Immature natural killer cell (primary cell): ENCODE measurements around the gene IMMP2L. TPM values are rescaled to one million over a fixed set of nuclear protein-coding genes. Genes with fewer than 3 reads are reported as not detected.

ENCODE experiments used
- DNase-seq, 3 donors: peaks; one replicate each; pipeline ENCODE4 v3.0.0; 2022; ENCODE audit warnings: mixed read lengths in 1 of 3
- H3K27ac Mint-ChIP-seq, 6 donors: one replicate each; pipeline ENCODE4 v1.8.0; 2020; ENCODE audit warnings: mixed read lengths in 6 of 6, mild to moderate bottlenecking in 5 of 6, inconsistent platforms in 4 of 6, moderate library complexity in 3 of 6
- H3K27me3 Mint-ChIP-seq, 3 donors: one replicate each; pipeline ENCODE4 v1.8.0; 2020 to 2021; ENCODE audit warnings: low read depth in 3 of 3, mild to moderate bottlenecking in 3 of 3, mixed read lengths in 3 of 3, moderate library complexity in 3 of 3, inconsistent platforms in 1 of 3
- H3K36me3 Mint-ChIP-seq, 3 donors: one replicate each; pipeline ENCODE4 v1.8.0; 2020; ENCODE audit warnings: mixed read lengths in 3 of 3, inconsistent platforms in 2 of 3, mild to moderate bottlenecking in 2 of 3
- H3K4me1 Mint-ChIP-seq, 2 donors: one replicate each; pipeline ENCODE4 v1.8.0; 2020; ENCODE audit warnings: inconsistent platforms in 2 of 2, mild to moderate bottlenecking in 2 of 2, mixed read lengths in 2 of 2, moderate library complexity in 1 of 2
- H3K4me3 Mint-ChIP-seq, 5 donors: one replicate each; pipeline ENCODE4 v1.8.0; 2020; ENCODE audit warnings: mild to moderate bottlenecking in 5 of 5, mixed read lengths in 5 of 5, inconsistent platforms in 3 of 5, moderate library complexity in 3 of 5
- H3K9me3 Mint-ChIP-seq, 6 donors: one replicate each; pipeline ENCODE4 v1.8.0; 2020; ENCODE audit warnings: mild to moderate bottlenecking in 6 of 6, mixed read lengths in 6 of 6, inconsistent platforms in 4 of 6, moderate library complexity in 3 of 6
- polyA plus RNA-seq, 3 donors: library from polyadenylated mRNA; unstranded; fragments of 300-500 nt; fragmentation: Illumina TruSeq; gene quantifications; one replicate each; pipeline ENCODE4 v1.2.3, GENCODE V29; 2021

IMMP2L gene
- polyA plus RNA-seq, 3 donors from 2014 or later: 17.0 to 20.7 TPM; not detected in 1

DNA sequence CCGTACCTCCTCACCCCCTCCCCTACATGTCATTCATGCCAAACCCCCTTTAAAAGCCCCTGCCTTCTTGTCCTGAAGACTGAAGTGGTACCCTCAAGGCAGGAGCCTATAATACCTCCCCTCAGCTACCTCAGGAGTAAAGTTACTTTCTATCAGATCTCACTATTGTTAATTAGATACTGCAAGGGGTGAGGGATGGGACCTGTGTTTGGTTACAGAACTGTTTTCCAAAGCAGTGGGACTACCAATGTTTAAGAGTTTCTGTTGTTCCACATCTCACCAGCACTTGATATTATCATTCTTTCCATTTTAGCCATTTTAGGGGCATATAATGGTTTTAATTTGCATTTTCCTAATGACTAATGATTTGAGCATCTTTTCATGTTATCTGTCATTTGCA lies 668.2 kb downstream of the IMMP2L start:
- Mint-ChIP-seq H3K27ac (no peak overlapping the region), H3K4me3 (no peak overlapping the region), H3K4me1 (no peaks in the 10 kb centered on the region), H3K27me3 (no peaks in the 10 kb centered on the region), H3K36me3 (no peaks in the 10 kb centered on the region), H3K9me3 (peaks cover 2 to 42% (median 10%) of the 10 kb centered on the region in 6 donors)
- DNase-seq: no peak

DNA sequence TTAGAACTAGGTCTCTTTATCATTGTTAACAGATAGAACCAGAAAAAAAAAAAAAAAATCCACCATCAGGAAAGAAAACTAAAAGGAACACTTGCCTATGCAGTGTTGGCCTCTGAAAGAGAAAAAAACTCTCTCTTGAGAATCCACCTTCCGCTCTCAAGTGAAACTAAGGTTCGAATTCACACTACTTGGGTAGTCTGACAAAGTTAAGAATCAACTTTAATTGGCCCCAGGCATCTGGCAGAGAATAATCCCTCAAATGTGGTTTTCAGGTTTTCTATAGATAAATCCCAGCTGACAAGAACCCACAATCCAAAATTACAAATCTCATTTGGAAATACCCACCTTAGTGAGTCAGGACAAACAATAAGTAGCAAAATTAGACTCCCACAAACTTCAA lies 671.1 kb downstream of the IMMP2L start:
- Mint-ChIP-seq H3K27ac (no peak overlapping the region), H3K4me1 (no peaks in the 10 kb centered on the region), H3K9me3 (peaks cover 2 to 39% (median 6%) of the 10 kb centered on the region in 6 donors), H3K36me3 (peaks cover 0 to 4% (median 0%) of the 10 kb centered on the region in 3 donors), H3K27me3 (no peaks in the 10 kb centered on the region), H3K4me3 (no peak overlapping the region)
- no peak for DNase-seq

DNA sequence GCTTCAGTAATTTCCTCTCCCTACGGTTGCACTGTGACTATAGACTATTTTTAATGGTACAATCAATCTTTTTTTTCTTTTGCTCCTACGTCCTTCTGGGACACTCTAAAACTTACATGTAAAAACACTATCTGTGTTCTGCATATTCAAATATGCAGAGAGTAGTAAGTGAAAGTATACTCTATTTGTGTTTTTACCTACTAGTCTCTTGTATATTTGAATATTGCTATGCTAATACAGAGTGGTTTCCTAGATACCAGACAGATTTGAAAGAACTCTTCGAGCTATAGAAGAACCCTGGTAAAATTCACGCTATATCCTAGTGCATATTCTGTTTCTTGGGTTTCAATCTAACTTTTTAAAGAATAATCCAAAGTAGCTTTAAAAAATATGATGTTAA lies 672.2 kb downstream of the IMMP2L start:
- Mint-ChIP-seq H3K4me3 (no peak overlapping the region), H3K27me3 (no peaks in the 10 kb centered on the region)

DNA sequence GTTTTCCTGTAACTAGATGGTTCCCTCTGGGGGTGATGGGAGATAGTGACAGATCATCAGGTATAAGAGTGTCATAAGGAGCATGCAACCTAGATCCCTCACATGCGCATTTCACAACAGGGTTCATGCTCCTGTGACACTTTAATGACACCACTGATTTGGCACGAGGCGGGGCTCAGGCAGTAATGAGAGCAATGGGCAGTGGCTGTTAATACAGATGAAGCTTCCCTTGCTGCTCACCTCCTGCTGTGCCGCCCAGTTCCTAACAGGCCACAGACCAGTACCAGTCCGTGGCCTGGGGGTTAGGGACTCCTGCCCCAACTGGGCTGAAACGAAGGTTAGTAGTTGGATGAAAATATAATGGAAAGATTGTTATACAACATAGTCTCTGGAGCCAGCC lies 673.0 kb downstream of the IMMP2L start:
- Mint-ChIP-seq H3K9me3 (peaks cover 0 to 28% (median 6%) of the 10 kb centered on the region in 6 donors), H3K27ac (no peak overlapping the region), H3K36me3 (peaks cover 0 to 4% (median 0%) of the 10 kb centered on the region in 3 donors), H3K4me1 (no peaks in the 10 kb centered on the region), H3K4me3 (no peak overlapping the region), H3K27me3 (no peaks in the 10 kb centered on the region)
- DNase-seq: no peak

More for the DNA sequence above, 672.2 kb downstream of the IMMP2L start:
- peaks cover 0 to 4% (median 0%) of the 10 kb centered on the region in 3 donors for H3K36me3 Mint-ChIP-seq
- peaks cover 0 to 33% (median 6%) of the 10 kb centered on the region in 6 donors for H3K9me3 Mint-ChIP-seq
- DNase-seq: no peak
- no peaks in the 10 kb centered on the region for H3K4me1 Mint-ChIP-seq
- no peak overlapping the region for H3K27ac Mint-ChIP-seq

DNA sequence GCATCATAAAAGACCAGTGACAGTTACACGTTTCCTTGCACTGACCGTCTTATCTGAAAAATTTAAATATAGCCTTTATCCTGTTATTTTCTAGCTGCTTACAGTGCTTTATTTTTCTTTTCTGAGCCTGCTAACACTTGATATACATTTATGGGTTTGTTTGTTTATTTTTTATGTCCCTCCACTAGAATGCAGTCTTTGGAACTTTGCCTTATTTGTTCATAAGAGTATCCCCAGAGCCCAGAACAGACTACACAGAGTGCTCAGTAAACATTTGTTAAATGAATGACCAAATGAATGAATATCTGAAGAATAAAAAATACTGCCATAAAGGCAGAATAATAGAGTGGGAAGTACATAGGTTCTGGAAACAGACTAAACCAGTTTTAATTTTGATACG lies 673.7 kb downstream of the IMMP2L start:
- DNase-seq: no peak
- no peak overlapping the region for H3K4me3 Mint-ChIP-seq
- peaks cover 0 to 22% (median 5%) of the 10 kb centered on the region in 6 donors for H3K9me3 Mint-ChIP-seq
- H3K27me3 Mint-ChIP-seq: no peaks in the 10 kb centered on the region
- H3K27ac Mint-ChIP-seq: no peak overlapping the region
- H3K4me1 Mint-ChIP-seq: no peaks in the 10 kb centered on the region
- H3K36me3 Mint-ChIP-seq: peaks cover 0 to 4% (median 0%) of the 10 kb centered on the region in 3 donors

DNA sequence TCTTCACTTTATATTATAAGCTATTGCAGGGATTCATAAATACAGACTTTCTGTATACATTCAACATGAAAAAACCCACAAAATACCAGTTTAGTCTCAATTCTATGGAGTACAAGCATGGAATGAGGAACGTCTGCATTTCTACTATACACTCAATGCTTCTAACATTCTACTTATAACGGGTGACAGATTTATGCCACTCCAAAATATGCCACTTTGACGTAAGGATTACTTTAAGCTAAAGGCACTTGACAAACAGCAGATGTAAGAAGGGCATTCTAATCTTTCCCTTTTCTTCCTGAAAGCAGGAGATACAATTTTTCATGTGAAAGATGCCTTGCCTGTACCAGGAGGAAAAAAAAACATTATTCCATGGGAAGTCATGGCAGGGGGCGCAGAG lies 676.8 kb downstream of the IMMP2L start:
- Mint-ChIP-seq H3K9me3 (peaks cover 0 to 22% (median 3%) of the 10 kb centered on the region in 6 donors), H3K27ac (no peak overlapping the region), H3K4me3 (no peak overlapping the region), H3K4me1 (no peaks in the 10 kb centered on the region), H3K27me3 (no peaks in the 10 kb centered on the region), H3K36me3 (peaks cover 0 to 4% (median 0%) of the 10 kb centered on the region in 3 donors)
- DNase-seq: no peak

DNA sequence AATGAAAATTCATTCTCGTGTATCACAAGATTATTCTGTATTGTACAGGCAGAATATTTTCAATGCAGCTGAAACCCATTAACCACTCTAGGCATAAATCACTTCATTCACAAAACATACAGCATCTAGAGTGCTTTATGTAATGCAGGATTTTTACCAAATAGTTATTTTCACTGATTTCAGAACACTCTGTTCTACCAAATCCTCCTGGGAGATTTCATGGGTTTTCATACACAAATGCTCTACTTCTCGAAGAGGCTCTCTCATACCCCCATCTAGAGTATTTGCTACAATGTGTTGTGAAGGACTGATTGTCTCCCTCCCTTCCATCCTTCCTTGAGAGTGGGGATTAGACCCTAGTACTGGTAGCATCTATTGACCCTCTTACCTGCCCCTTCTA lies 680.6 kb downstream of the IMMP2L start:
- Mint-ChIP-seq H3K4me3 (no peak overlapping the region), H3K27me3 (no peaks in the 10 kb centered on the region), H3K27ac (no peak overlapping the region), H3K36me3 (no peaks in the 10 kb centered on the region), H3K9me3 (peaks cover 0 to 19% (median 4%) of the 10 kb centered on the region in 6 donors), H3K4me1 (no peaks in the 10 kb centered on the region)
- no peak for DNase-seq

DNA sequence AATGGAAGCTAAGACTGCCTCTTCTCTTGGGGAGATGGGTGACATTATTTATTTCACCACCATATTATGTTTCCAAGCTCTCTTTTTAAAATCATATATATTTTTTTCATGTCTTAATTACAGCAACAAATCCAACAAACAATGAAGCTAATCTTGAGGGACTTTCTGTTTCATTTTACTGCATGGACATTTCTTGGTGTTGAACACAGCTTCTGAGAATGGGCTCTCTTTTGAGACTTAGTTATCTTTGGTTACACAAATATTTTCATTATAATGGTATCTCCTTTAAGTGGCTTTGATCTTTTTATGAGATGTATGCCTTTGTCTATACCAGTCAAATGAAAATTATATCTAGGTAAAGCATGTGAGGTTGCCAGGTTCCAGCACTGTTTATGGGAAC lies 681.3 kb downstream of the IMMP2L start:
- no peak overlapping the region for H3K27ac Mint-ChIP-seq

DNA sequence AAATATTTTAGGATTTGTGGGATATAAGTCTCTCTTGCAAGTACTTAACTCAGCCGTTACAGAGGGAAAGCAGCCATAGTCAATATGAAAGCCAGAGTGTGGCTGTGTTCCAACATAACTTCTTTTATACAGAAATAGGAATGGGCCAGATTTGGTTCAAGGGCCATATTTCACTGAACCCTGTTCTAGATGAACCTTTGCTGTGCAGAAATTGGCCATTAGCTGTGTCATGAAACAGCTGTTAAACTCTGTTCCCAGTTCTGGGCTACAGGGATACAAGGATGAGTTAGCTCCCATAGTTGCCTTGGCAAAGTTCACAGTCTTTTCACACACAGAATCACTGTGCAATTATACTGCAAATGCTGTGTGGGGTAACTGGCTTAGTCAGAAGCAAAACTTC lies 685.3 kb downstream of the IMMP2L start:
- Mint-ChIP-seq H3K4me3 (no peak overlapping the region), H3K27me3 (peaks cover 0 to 2% (median 0%) of the 10 kb centered on the region in 3 donors), H3K9me3 (peaks cover 2 to 14% (median 5%) of the 10 kb centered on the region in 6 donors), H3K4me1 (no peaks in the 10 kb centered on the region), H3K27ac (peak overlapping the region in 1 of 6 donors; percentile 47), H3K36me3 (no peaks in the 10 kb centered on the region)
- DNase-seq: no peak

More for the DNA sequence above, 681.3 kb downstream of the IMMP2L start:
- Mint-ChIP-seq H3K4me3 (no peak overlapping the region), H3K36me3 (no peaks in the 10 kb centered on the region), H3K9me3 (peaks cover 0 to 14% (median 4%) of the 10 kb centered on the region in 6 donors), H3K27me3 (no peaks in the 10 kb centered on the region), H3K4me1 (no peaks in the 10 kb centered on the region)
- DNase-seq: no peak

DNA sequence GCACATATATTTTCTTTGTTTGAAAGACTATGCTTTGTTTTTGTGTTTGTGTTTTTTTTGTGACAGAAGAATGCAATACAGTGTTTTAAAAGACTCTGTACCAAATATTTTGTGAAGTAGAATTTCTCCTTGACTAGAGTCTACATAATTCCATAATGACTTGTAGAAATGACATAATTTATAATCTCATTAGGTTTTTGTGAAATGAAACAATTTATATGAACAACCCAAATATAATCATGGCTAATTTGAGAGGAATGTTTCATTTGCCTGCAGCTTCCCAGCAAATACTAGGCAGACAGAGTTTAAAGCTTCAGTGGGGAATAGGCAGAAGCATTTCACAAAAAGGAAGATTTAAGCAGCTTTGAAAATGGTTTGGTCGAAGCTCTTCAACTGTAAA lies 686.9 kb downstream of the IMMP2L start:
- Mint-ChIP-seq H3K27me3 (peaks cover 0 to 2% (median 0%) of the 10 kb centered on the region in 3 donors), H3K4me3 (no peak overlapping the region), H3K27ac (no peak overlapping the region), H3K36me3 (no peaks in the 10 kb centered on the region), H3K4me1 (no peaks in the 10 kb centered on the region), H3K9me3 (peaks cover 0 to 14% (median 4%) of the 10 kb centered on the region in 6 donors)
- no peak for DNase-seq

DNA sequence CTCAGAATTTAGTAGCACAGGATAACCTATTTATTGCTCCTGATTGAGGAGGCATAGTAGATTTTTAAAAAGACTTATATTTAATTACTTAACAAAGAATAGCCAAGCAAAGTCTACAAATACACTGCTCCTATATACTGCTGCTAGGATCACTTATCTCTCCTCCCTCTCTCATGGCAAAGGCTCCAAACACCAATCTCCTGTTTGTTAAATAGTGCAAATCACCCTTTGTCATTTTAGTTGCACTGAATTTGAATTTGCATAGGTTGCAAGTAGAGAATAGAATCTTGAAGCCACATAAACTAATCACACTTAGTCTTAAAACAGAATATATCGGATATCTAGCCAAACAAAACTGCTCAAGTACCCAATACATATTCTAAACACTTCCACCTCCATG lies 690.4 kb downstream of the IMMP2L start:
- Mint-ChIP-seq H3K36me3 (no peaks in the 10 kb centered on the region), H3K4me1 (no peaks in the 10 kb centered on the region)

DNA sequence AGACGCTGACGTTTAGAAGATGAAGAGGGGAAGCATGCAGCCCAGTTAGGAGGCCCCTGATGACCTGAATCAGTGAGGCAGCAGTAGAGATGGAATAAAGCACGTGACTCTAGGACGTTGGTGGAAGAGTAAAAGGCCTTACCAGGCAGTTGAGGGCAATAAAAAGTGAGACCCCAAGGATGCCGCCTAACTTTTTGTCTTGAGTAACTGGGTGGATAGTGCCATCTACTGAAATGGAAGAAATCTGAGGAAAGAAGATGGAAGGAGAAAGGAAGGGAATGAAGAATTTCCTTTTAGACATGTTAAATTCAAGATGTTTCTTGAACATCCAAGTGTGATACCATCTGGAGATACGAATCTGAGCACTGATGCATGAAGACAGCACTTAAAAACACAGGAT lies 691.4 kb downstream of the IMMP2L start:
- Mint-ChIP-seq H3K4me1 (no peaks in the 10 kb centered on the region), H3K27me3 (peaks cover 0 to 6% (median 0%) of the 10 kb centered on the region in 3 donors), H3K36me3 (no peaks in the 10 kb centered on the region), H3K9me3 (peaks cover 9 to 20% (median 12%) of the 10 kb centered on the region in 6 donors), H3K4me3 (no peak overlapping the region), H3K27ac (no peak overlapping the region)
- no peak for DNase-seq

More for the DNA sequence above, 690.4 kb downstream of the IMMP2L start:
- Mint-ChIP-seq H3K9me3 (peaks cover 4 to 11% (median 9%) of the 10 kb centered on the region in 6 donors), H3K27ac (no peak overlapping the region), H3K4me3 (no peak overlapping the region), H3K27me3 (peaks cover 0 to 3% (median 0%) of the 10 kb centered on the region in 3 donors)
- DNase-seq: no peak

DNA sequence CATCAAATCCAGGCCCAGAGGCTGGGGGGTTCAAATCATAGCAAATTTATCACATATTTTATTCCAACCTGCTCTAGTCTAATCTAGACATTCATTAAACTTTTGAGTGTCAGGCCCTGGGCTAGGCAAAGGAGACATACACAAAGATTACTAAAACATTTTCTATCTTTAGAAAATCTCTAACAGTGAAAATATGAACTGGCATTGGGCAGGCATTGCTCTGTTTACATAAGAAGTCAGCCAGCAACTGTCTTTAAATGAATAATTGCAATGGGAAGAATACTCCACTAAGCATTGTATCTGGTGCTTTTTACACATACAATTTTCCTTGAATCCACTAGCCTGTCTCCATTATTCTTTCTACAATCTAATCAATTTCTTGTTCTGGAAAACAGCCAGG lies 693.8 kb downstream of the IMMP2L start:
- Mint-ChIP-seq H3K36me3 (no peaks in the 10 kb centered on the region), H3K27ac (no peak overlapping the region), H3K4me3 (no peak overlapping the region), H3K9me3 (peaks cover 8 to 22% (median 15%) of the 10 kb centered on the region in 6 donors), H3K4me1 (no peaks in the 10 kb centered on the region), H3K27me3 (peaks cover 0 to 7% (median 2%) of the 10 kb centered on the region in 3 donors)
- no peak for DNase-seq

DNA sequence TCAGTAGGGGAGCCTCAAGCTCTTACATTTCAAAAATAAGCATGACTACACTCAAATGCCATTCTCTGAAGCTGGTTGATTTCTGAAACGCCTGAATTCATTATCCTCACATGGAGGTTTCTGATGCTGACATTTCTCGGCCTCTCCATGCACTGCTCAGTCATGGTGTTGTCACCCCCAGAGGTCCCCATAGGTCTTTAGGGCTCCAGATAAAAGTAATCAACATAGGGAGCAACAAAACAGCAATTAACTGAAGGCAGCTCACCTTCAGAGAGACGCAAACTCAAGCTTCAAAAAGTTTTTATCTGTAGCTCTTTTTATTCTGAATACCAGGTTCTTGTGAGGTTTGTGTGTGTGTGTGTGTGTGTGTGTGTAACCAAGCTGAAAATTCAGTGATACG lies 694.5 kb downstream of the IMMP2L start:
- Mint-ChIP-seq H3K36me3 (no peaks in the 10 kb centered on the region), H3K9me3 (peaks cover 10 to 22% (median 16%) of the 10 kb centered on the region in 6 donors), H3K4me1 (no peaks in the 10 kb centered on the region), H3K27me3 (peaks cover 0 to 7% (median 2%) of the 10 kb centered on the region in 3 donors), H3K4me3 (no peak overlapping the region), H3K27ac (no peak overlapping the region)
- DNase-seq: no peak

DNA sequence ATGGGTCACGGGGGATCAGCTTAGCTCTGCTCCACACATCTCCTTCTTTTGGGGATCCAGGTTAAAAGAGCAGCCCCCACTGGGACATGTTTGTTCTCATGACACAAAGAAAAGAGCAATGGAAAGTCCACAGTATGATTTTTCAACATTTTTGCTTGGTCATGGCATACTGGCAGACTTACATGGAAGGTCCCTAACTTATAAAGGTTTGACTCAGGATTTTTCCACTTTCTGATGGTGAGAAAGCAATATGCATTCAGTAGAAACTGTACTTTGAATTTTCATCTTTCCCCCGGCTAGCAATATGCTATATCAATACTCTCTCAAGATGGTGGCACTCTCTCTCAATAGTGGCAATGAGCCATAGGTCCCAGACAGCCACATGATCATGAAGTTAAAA lies 699.0 kb downstream of the IMMP2L start:
- Mint-ChIP-seq H3K36me3 (no peaks in the 10 kb centered on the region), H3K4me3 (no peak overlapping the region), H3K27ac (no peak overlapping the region), H3K4me1 (no peaks in the 10 kb centered on the region), H3K27me3 (peaks cover 0 to 7% (median 2%) of the 10 kb centered on the region in 3 donors), H3K9me3 (peaks cover 9 to 24% (median 17%) of the 10 kb centered on the region in 6 donors)
- no peak for DNase-seq
